Lower leg skin (tissue), 4 donors: Measurements from ENCODE around the gene LSM3. TPM values are rescaled to one million over a fixed set of nuclear protein-coding genes. Genes with fewer than 3 reads are reported as not detected.
"Not testable (repeated sequence)": the region's sequence is repeated elsewhere in the genome, so short reads cannot be mapped to it uniquely, and the experiment has no call there.

Source experiments
- DNase-seq, 2 donors: peaks; one replicate each; pipeline ENCODE4 v3.0.0-alpha.2; 2019; ENCODE audit warnings: low spot score in 2 of 2
- H3K4me3 ChIP-seq: fragments of 200-600 bp; sonication (generic); 2 replicates; pipeline ENCODE4 v1.5.1; 2017; ENCODE audit warnings: mild to moderate bottlenecking, low read depth; ENCODE audit not compliant: poor library complexity, severe bottlenecking
- POLR2A ChIP-seq, 2 donors: fragments of 450-650 bp; IDR thresholded peaks; one replicate each; pipeline ENCODE4 v1.6.1; 2016 to 2017; ENCODE audit warnings: antibody characterized with exemption in 2 of 2, mild to moderate bottlenecking in 1 of 2, moderate library complexity in 1 of 2
- WGBS, 2 donors: methylation state at CpG; one replicate each; pipeline ENCODE4 v1.1.5; 2018; 5-methylcytosine and 5-hydroxymethylcytosine counted together
- intact Hi-C: fragments of 100-400 bp; cut with DNase I; formaldehyde crosslinking; loops from one replicate; pipeline ENCODE4 v1.15.0; 2023; ENCODE audit warnings: low total_unique reads
- total RNA-seq, 4 donors: library from RNA; depleted of rRNA; stranded (reverse); fragments of >200 nt; gene quantifications; one replicate each; pipeline ENCODE4 v1.1.0, GENCODE V29; 2016
- TF ChIP-seq, protein P1 (sequence below), 3 donors: fragments of 450-650 bp; IDR thresholded peaks; one replicate each; pipeline ENCODE4 v1.5.1; 2016; ENCODE audit warnings: antibody characterized with exemption in 3 of 3, mild to moderate bottlenecking in 3 of 3, moderate library complexity in 2 of 3

Gene LSM3
- total RNA-seq, 4 donors from 2014 or later, result 7.6 to 11.4 (median 8.2) TPM

DNA sequence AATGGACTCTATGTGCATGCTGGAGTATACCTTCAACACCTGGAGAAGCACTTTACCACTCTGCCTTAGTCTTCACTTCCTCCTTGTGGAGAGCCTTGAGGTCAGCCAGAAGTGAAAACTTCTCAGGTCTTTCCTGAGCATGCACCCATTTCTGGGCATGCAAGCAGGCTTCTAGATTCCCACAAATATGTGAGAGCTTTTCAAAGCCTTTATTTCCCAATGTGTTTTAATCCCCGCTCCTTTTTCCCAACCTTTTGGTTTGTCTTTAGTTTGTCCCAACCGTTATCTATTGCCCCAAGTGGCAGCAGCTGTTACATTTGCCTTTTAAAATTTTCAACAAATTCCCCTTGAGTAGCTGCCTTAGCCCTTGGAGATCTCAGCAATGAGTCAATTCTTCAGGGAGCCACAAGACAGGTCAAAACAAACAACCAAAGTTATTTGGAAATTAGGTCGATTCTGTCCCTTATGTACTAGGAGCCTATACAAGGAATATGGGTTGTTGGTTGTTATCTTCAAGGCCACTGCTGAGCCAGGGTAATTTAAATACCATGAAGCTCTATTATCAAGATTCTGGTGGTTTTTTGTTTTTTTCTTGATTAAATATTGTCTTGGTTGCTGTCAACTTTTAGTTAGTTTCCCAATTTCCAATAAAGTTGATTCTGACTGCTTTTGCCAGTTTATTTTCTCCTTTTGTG is 44.4 kb downstream of the LSM3 start:
- peak in 1 of 2 donors; percentile 28 for DNase-seq
- intact Hi-C loops, result no loop called here
- H3K4me3 ChIP-seq, result no peak overlapping the region
- 51 to 77% methylated on average over 3 of the region's 3 CpGs for WGBS, 2 donors
- TF ChIP-seq POLR2A (IDR thresholded peaks at IDR 0.05), result no peak
- TF ChIP-seq, protein P1, sequence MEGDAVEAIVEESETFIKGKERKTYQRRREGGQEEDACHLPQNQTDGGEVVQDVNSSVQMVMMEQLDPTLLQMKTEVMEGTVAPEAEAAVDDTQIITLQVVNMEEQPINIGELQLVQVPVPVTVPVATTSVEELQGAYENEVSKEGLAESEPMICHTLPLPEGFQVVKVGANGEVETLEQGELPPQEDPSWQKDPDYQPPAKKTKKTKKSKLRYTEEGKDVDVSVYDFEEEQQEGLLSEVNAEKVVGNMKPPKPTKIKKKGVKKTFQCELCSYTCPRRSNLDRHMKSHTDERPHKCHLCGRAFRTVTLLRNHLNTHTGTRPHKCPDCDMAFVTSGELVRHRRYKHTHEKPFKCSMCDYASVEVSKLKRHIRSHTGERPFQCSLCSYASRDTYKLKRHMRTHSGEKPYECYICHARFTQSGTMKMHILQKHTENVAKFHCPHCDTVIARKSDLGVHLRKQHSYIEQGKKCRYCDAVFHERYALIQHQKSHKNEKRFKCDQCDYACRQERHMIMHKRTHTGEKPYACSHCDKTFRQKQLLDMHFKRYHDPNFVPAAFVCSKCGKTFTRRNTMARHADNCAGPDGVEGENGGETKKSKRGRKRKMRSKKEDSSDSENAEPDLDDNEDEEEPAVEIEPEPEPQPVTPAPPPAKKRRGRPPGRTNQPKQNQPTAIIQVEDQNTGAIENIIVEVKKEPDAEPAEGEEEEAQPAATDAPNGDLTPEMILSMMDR (IDR thresholded peaks at IDR 0.05), result no peak

DNA sequence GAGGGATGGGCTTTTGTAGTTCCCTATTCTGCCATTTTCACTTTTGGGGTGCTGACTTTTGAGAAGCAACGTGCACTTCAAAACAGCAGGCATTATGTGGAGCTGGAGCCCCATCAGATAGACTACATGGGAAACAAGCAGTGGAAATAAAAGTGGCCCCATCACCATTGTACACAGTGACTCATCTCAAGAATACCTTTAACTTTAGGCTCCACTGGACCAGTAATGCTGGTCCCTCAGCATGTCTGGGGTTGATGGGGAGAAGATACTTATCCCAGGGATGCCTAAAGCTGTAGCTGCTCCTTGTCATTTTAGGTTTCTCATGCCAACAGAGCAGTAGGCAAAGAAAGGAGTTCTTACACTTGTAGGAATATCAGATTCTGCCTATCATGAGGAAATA is 45.0 kb downstream of the LSM3 start:
- peak in 1 of 2 donors; percentile 21 for DNase-seq
- WGBS, 2 donors, result 74 to 77% methylated on average over 1 of the region's 1 CpG
- TF ChIP-seq, protein P1 (IDR thresholded peaks at IDR 0.05), result no peak
- TF ChIP-seq POLR2A (IDR thresholded peaks at IDR 0.05), result no peak
- intact Hi-C loops, result no loop called here
- no peak overlapping the region for H3K4me3 ChIP-seq

DNA sequence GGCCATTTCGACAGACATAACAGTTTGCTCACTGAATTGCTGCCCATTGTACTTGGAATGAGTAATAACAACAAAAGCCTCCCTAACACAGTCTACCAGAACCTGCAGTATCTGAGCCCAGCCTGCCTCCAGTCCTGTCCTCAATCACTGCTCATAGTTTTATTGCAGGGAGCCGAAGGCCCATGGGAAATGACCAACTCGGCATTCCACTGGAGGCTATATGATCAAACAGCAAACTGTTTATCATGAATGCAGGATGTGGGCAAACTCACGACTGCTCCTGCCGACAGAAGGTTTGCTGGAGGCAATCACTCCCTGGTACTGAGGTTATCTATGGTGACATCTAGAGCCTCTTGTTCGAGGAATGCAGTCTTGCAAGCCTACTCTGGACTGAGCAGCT is 46.3 kb downstream of the LSM3 start:
- no peak overlapping the region for H3K4me3 ChIP-seq
- intact Hi-C loops, result no loop called here
- peak in 1 of 2 donors; percentile 13 for DNase-seq
- TF ChIP-seq, protein P1 (IDR thresholded peaks at IDR 0.05), result no peak
- TF ChIP-seq POLR2A (IDR thresholded peaks at IDR 0.05), result no peak
- 55 to 60% methylated on average over 6 of the region's 6 CpGs for WGBS, 2 donors

DNA sequence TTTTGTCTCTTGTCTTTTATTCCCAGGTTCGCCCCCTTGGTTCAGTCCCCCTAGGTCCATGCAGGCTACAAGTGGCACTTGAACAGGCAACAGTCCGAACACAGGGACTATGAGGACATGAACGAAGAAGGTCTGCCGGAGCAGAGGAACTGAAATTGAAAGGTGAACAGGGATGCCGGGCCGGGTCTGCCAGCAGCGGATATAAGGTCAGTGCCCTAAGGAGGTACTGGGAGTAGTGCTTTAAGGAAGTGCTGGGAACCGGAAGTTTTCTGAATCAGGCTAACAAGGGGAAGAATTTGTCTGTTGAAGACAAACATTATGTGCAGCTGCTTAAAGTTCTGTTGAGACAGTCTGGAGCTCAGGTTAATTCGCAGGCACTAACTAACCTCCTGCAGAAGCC is 46.8 kb downstream of the LSM3 start:
- 73 to 80% methylated on average over 9 of the region's 9 CpGs for WGBS, 2 donors
- TF ChIP-seq POLR2A (IDR thresholded peaks at IDR 0.05), result no peak
- TF ChIP-seq, protein P1 (IDR thresholded peaks at IDR 0.05), result no peak
- DNase-seq, result peak in 1 of 2 donors; percentile 78
- H3K4me3 ChIP-seq, result no peak overlapping the region
- intact Hi-C loops, result no loop called here

DNA sequence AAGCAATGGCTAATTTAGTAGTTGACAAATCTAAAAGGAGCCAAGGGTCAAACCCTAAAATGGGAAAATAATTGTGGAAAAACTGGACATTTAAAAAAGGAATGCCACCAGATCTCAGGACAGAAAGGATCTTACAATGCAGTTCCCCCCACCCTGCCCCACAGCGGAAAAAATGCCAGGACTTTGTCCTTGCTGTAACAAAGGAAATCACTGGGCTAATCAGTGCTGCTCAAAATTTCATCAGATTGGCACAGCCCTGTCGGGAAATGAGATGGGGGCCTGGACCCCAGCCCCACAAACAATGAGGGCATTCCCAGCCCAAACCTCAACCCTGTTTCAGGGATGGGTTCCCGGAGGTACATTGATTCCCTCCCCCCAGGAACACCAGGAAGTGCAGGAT is 47.7 kb downstream of the LSM3 start:
- intact Hi-C loops, H3K4me3 ChIP-seq: not testable (repeated sequence)
- DNase-seq, result peak in 1 of 2 donors; percentile 52
- WGBS, 2 donors, result 52 to 80% methylated on average over 3 of the region's 3 CpGs

DNA sequence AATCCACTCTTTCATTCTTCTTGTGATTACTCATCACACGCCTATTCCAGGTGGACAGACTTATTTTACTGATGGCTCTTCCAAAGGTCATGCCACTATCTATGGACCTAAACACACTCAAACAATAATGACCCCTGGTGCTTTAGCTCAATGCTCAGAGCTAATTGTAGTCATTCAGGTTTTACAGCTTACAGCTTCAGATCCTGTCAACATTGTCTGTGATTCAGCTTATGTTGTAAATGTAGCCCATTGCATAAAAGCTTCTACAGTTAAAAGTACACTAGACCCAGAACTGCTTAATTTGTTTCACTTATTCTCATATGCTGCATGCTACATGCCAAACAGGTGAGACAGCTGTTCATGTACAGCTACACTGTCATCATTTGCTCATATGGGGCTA is 49.2 kb downstream of the LSM3 start:
- intact Hi-C loops, result no loop called here
- DNase-seq, result no peak
- WGBS, 2 donors, result 32 to 86% methylated on average over 1 of the region's 1 CpG
- H3K4me3 ChIP-seq, result no peak overlapping the region
- TF ChIP-seq, protein P1 (IDR thresholded peaks at IDR 0.05), result no peak
- TF ChIP-seq POLR2A (IDR thresholded peaks at IDR 0.05), result no peak
